Skeletal muscle tissue (tissue), 4 donors: Measurements from ENCODE around the gene SDK1. TPM values are rescaled to one million over a fixed set of nuclear protein-coding genes. Genes with fewer than 3 reads are reported as not detected.

Source experiments
- H3K27ac ChIP-seq: one replicate; pipeline ENCODE4 v1.7.0; 2013; ENCODE audit warnings: mild to moderate bottlenecking, low read depth, low read length, inconsistent platforms
- H3K27me3 ChIP-seq, 3 donors: one replicate each; pipeline ENCODE4 v1.7.0; 2013; ENCODE audit warnings: low read length in 3 of 3; ENCODE audit not compliant: control insufficient read depth in 3 of 3, insufficient read depth in 3 of 3
- H3K36me3 ChIP-seq, 3 donors: one replicate each; pipeline ENCODE4 v1.7.0; 2013; ENCODE audit warnings: low read length in 3 of 3; ENCODE audit not compliant: control insufficient read depth in 3 of 3, insufficient read depth in 3 of 3
- H3K4me1 ChIP-seq, 3 donors: one replicate each; pipeline ENCODE4 v1.7.0; 2013; ENCODE audit warnings: low read length in 3 of 3, mild to moderate bottlenecking in 3 of 3; ENCODE audit not compliant: control insufficient read depth in 3 of 3, insufficient read depth in 3 of 3
- H3K4me3 ChIP-seq, 3 donors: one replicate each; pipeline ENCODE4 v1.7.0; 2013; ENCODE audit warnings: low read length in 3 of 3
- H3K9ac ChIP-seq, 3 donors: one replicate each; pipeline ENCODE4 v1.7.0; 2013; ENCODE audit warnings: low read length in 3 of 3, mild to moderate bottlenecking in 3 of 3, moderate library complexity in 2 of 3, low read depth in 1 of 3
- H3K9me3 ChIP-seq, 3 donors: one replicate each; pipeline ENCODE4 v1.7.0; 2013; ENCODE audit warnings: low read length in 3 of 3; ENCODE audit not compliant: control insufficient read depth in 3 of 3
- total RNA-seq: library from RNA; depleted of rRNA; stranded (reverse); fragments of >200 nt; gene quantifications from one replicate; pipeline ENCODE4 v1.2.3, GENCODE V29; 2014
- donor health status: Osteomylitis.

The SDK1 gene
- total RNA-seq, 1 donor from 2014 or later, result 3.7 TPM

- Histone ChIP-seq H3K27ac (no peak overlapping the region), H3K4me3 (no peak overlapping the region), H3K9me3 (no peaks in the 10 kb centered on the region), H3K27me3 (no peaks in the 10 kb centered on the region), H3K36me3 (no peaks in the 10 kb centered on the region), H3K4me1 (peaks cover 7 to 8% (median 7%) of the 10 kb centered on the region in 3 donors), H3K9ac (no peak overlapping the region)
Measured at GRCh38 chr7:3986927-3987326, 685.9 kb downstream of the SDK1 start.

GRCh38 chr7:3987426-3987927 lies 686.4 kb downstream of the SDK1 start:
- H3K4me1 ChIP-seq, result peaks cover 12 to 14% (median 12%) of the 10 kb centered on the region in 3 donors
- H3K36me3 ChIP-seq, result no peaks in the 10 kb centered on the region
- no peak overlapping the region for H3K9ac ChIP-seq
- no peak overlapping the region for H3K4me3 ChIP-seq
- H3K9me3 ChIP-seq, result no peaks in the 10 kb centered on the region
- H3K27me3 ChIP-seq, result no peaks in the 10 kb centered on the region
- H3K27ac ChIP-seq, result no peak overlapping the region

- peaks cover 13 to 14% (median 14%) of the 10 kb centered on the region in 3 donors for H3K4me1 ChIP-seq
- H3K9me3 ChIP-seq, result no peaks in the 10 kb centered on the region
- no peak overlapping the region for H3K4me3 ChIP-seq
- H3K27me3 ChIP-seq, result no peaks in the 10 kb centered on the region
- H3K9ac ChIP-seq, result no peak overlapping the region
- no peak overlapping the region for H3K27ac ChIP-seq
- no peaks in the 10 kb centered on the region for H3K36me3 ChIP-seq
Measured at GRCh38 chr7:3989723-3990122, 688.7 kb downstream of the SDK1 start.

- no peaks in the 10 kb centered on the region for H3K36me3 ChIP-seq
- no peaks in the 10 kb centered on the region for H3K27me3 ChIP-seq
- H3K27ac ChIP-seq, result peak overlapping the region; percentile 23
- peak overlapping the region in 1 of 3 donors; percentile 40 for H3K9ac ChIP-seq
- no peaks in the 10 kb centered on the region for H3K9me3 ChIP-seq
- H3K4me1 ChIP-seq, result peaks cover 13 to 14% (median 14%) of the 10 kb centered on the region in 3 donors
- H3K4me3 ChIP-seq, result peak overlapping the region in 1 of 3 donors; percentile 13
Measured at GRCh38 chr7:3991731-3992231, 690.7 kb downstream of the SDK1 start.

- H3K27ac ChIP-seq, result no peak overlapping the region
Measured at GRCh38 chr7:3992841-3993240, 691.8 kb downstream of the SDK1 start.

GRCh38 chr7:3994764-3995163 lies 693.7 kb downstream of the SDK1 start:
- peaks cover 0 to 2% (median 0%) of the 10 kb centered on the region in 3 donors for H3K27me3 ChIP-seq
- H3K9ac ChIP-seq, result no peak overlapping the region
- no peak overlapping the region for H3K27ac ChIP-seq
- H3K36me3 ChIP-seq, result no peaks in the 10 kb centered on the region
- no peaks in the 10 kb centered on the region for H3K9me3 ChIP-seq
- H3K4me3 ChIP-seq, result no peak overlapping the region
- H3K4me1 ChIP-seq, result peaks cover 14 to 18% (median 14%) of the 10 kb centered on the region in 3 donors

More at GRCh38 chr7:3992841-3993240, 691.8 kb downstream of the SDK1 start:
- H3K4me1 ChIP-seq, result peaks cover 14 to 16% (median 14%) of the 10 kb centered on the region in 3 donors
- H3K9ac ChIP-seq, result no peak overlapping the region
- no peaks in the 10 kb centered on the region for H3K36me3 ChIP-seq
- H3K9me3 ChIP-seq, result no peaks in the 10 kb centered on the region
- no peak overlapping the region for H3K4me3 ChIP-seq
- H3K27me3 ChIP-seq, result peaks cover 0 to 2% (median 0%) of the 10 kb centered on the region in 3 donors

- H3K9me3 ChIP-seq, result no peaks in the 10 kb centered on the region
- H3K4me1 ChIP-seq, result peaks cover 14 to 18% (median 14%) of the 10 kb centered on the region in 3 donors
- no peaks in the 10 kb centered on the region for H3K36me3 ChIP-seq
- H3K4me3 ChIP-seq, result no peak overlapping the region
- H3K27me3 ChIP-seq, result peaks cover 0 to 2% (median 0%) of the 10 kb centered on the region in 3 donors
- no peak overlapping the region for H3K27ac ChIP-seq
- no peak overlapping the region for H3K9ac ChIP-seq
Measured at GRCh38 chr7:3995187-3995586, 694.1 kb downstream of the SDK1 start.

GRCh38 chr7:3998060-3998459 lies 697.0 kb downstream of the SDK1 start:
- no peak overlapping the region for H3K4me3 ChIP-seq
- no peak overlapping the region for H3K27ac ChIP-seq
- peak overlapping the region in 1 of 3 donors; percentile 28 for H3K9ac ChIP-seq
- no peaks in the 10 kb centered on the region for H3K36me3 ChIP-seq
- H3K4me1 ChIP-seq, result peaks cover 0 to 5% (median 0%) of the 10 kb centered on the region in 3 donors
- H3K9me3 ChIP-seq, result no peaks in the 10 kb centered on the region
- peaks cover 0 to 2% (median 0%) of the 10 kb centered on the region in 3 donors for H3K27me3 ChIP-seq

GRCh38 chr7:4000139-4000538 lies 699.1 kb downstream of the SDK1 start:
- Histone ChIP-seq H3K27me3 (peaks cover 0 to 2% (median 0%) of the 10 kb centered on the region in 3 donors), H3K9ac (no peak overlapping the region), H3K36me3 (no peaks in the 10 kb centered on the region), H3K4me3 (no peak overlapping the region), H3K4me1 (peaks cover 0 to 5% (median 0%) of the 10 kb centered on the region in 3 donors), H3K27ac (no peak overlapping the region), H3K9me3 (no peaks in the 10 kb centered on the region)

- no peak overlapping the region for H3K27ac ChIP-seq
- H3K9ac ChIP-seq, result no peak overlapping the region
- H3K27me3 ChIP-seq, result peaks cover 0 to 2% (median 0%) of the 10 kb centered on the region in 3 donors
- no peaks in the 10 kb centered on the region for H3K9me3 ChIP-seq
- H3K4me1 ChIP-seq, result peaks cover 0 to 5% (median 0%) of the 10 kb centered on the region in 3 donors
- H3K4me3 ChIP-seq, result no peak overlapping the region
- no peaks in the 10 kb centered on the region for H3K36me3 ChIP-seq
Measured at GRCh38 chr7:4000934-4001333, 699.9 kb downstream of the SDK1 start.
